ENCODE measurements around the gene CD180.

DNA sequence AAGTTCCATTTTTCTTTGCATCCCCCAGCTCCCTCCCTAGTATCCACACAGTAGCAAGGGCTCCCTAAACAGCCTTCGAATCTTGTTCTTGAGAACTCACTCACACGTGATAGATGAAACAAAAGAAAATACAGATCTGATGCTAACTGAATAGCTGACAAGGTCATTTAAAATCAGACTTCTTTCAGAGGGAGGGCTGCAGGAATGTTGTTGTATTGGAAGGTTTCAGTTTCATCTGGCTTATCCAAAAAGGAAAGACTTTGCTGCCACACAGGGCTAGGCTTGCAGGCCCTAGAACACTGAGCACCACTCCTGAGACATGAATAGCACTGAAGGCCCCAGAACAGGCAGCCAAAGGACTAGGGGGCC, 3.2 kb downstream of the CD180 start:
- TF ChIP-seq, protein P1, sequence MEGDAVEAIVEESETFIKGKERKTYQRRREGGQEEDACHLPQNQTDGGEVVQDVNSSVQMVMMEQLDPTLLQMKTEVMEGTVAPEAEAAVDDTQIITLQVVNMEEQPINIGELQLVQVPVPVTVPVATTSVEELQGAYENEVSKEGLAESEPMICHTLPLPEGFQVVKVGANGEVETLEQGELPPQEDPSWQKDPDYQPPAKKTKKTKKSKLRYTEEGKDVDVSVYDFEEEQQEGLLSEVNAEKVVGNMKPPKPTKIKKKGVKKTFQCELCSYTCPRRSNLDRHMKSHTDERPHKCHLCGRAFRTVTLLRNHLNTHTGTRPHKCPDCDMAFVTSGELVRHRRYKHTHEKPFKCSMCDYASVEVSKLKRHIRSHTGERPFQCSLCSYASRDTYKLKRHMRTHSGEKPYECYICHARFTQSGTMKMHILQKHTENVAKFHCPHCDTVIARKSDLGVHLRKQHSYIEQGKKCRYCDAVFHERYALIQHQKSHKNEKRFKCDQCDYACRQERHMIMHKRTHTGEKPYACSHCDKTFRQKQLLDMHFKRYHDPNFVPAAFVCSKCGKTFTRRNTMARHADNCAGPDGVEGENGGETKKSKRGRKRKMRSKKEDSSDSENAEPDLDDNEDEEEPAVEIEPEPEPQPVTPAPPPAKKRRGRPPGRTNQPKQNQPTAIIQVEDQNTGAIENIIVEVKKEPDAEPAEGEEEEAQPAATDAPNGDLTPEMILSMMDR (IDR thresholded peaks at IDR 0.05) = no peak
- no peak for TF ChIP-seq POLR2A (IDR thresholded peaks at IDR 0.05)
